Panc1 (cell line): ENCODE data around the gene GBA2. TPM values are rescaled to one million over a fixed set of nuclear protein-coding genes. Genes with fewer than 3 reads are reported as not detected.

Experiments used
- ATAC-seq: fragments of 200-7000 bp; cut with Tn5 transposase; 2 replicates; pipeline ENCODE4 v1.9.1; 2020; ENCODE audit warnings: mild to moderate bottlenecking, moderate library complexity
- BruUV-seq: library from RNA; stranded (reverse); fragments of 400-500 nt; replicated peaks from 2 replicates; lab custom pipeline; 2021; lab: Mats Ljungman, UMichigan
- CTCF ChIA-PET: fragments of 300-600 bp; sonication (Branson Sonifier 250); formaldehyde crosslinking; loops from one replicate; lab custom pipeline; 2022; ENCODE audit warnings: antibody characterized with exemption; lab: Charles Lee
- POLR2A ChIA-PET: fragments of 300-600 bp; sonication (Branson Sonifier 250); formaldehyde crosslinking; loops from one replicate; lab custom pipeline; 2022; ENCODE audit warnings: antibody characterized with exemption; lab: Charles Lee
- DNase-seq: peaks from one replicate; pipeline ENCODE4 v3.0.0-alpha.2; 2010; ENCODE audit warnings: low read depth, low spot score
- H3K27ac ChIP-seq: 2 replicates; pipeline ENCODE4 v1.5.1; 2011; ENCODE audit warnings: mild to moderate bottlenecking, low read length, inconsistent platforms
- H3K27me3 ChIP-seq: fragments of 200-500 bp; sonication (Bioruptor generic); 2 replicates; pipeline ENCODE4 v1.6.0; 2014; ENCODE audit warnings: low read length, inconsistent platforms; ENCODE audit not compliant: control insufficient read depth, insufficient read depth
- H3K36me3 ChIP-seq: fragments of 200-500 bp; sonication (Bioruptor generic); 2 replicates; pipeline ENCODE4 v1.5.1; 2014; ENCODE audit warnings: inconsistent platforms, mild to moderate bottlenecking, low read length, moderate library complexity; ENCODE audit not compliant: control insufficient read depth, insufficient read depth
- H3K4me1 ChIP-seq: 2 replicates; pipeline ENCODE4 v1.5.1; 2011; ENCODE audit warnings: inconsistent platforms, mild to moderate bottlenecking, low read length, moderate library complexity; ENCODE audit not compliant: control insufficient read depth, insufficient read depth
- H3K4me3 ChIP-seq, 2 experiments: 2 replicates each; pipeline ENCODE4 v1.5.1; 2011 to 2012; ENCODE audit warnings: low read depth in 2 of 2, low read length in 2 of 2, mild to moderate bottlenecking in 2 of 2, inconsistent platforms in 1 of 2, moderate library complexity in 1 of 2
- H3K9me3 ChIP-seq: fragments of 200-500 bp; sonication (Bioruptor generic); 2 replicates; pipeline ENCODE4 v1.5.1; 2014; ENCODE audit warnings: low read depth, mild to moderate bottlenecking, inconsistent platforms, low read length, moderate library complexity; ENCODE audit not compliant: control insufficient read depth, insufficient read depth
- CTCF ChIP-seq: fragments of 450-650 bp; IDR thresholded peaks from 2 replicates; pipeline ENCODE4 v1.5.1; 2017; ENCODE audit warnings: mild to moderate bottlenecking
- POLR2AphosphoS5 ChIP-seq: IDR thresholded peaks from 2 replicates; pipeline ENCODE4 v1.6.1; 2012; ENCODE audit warnings: mild to moderate bottlenecking, low read depth, low read length, moderate library complexity
- SIN3A ChIP-seq: IDR thresholded peaks from 2 replicates; pipeline ENCODE4 v1.6.1; 2012; ENCODE audit warnings: low read depth, mild to moderate bottlenecking, low read length, moderate library complexity, borderline replicate concordance; ENCODE audit not compliant: insufficient read depth
- TCF7L2 ChIP-seq: IDR thresholded peaks from 2 replicates; pipeline ENCODE4 v1.6.1; 2011; ENCODE audit warnings: mild to moderate bottlenecking, low read depth, low read length, inconsistent platforms
- in situ Hi-C: cut with HindIII; loops from 2 replicates; pipeline ENCODE4 v1.10.0; 2016; ENCODE audit warnings: low sequenced_read_pairs, low pct_unique_long_range_greater_than_20kb
- intact Hi-C: fragments of 100-400 bp; cut with micrococcal nuclease; formaldehyde crosslinking; loops from one replicate; pipeline ENCODE4 v1.10.0; 2022; ENCODE audit not compliant: unreplicated experiment
- total RNA-seq: library from RNA; stranded (reverse); gene quantifications from one replicate; pipeline ENCODE4 v1.2.1, GENCODE V29; 2021; ENCODE audit not compliant: unreplicated experiment
- TF ChIP-seq, protein P1 (sequence below), 2 experiments: IDR thresholded peaks; 2 replicates each; pipeline ENCODE4 v1.6.1; 2011 to 2012; ENCODE audit warnings: low read depth in 2 of 2, control low read depth in 1 of 2, low read length in 1 of 2, mild to moderate bottlenecking in 1 of 2, moderate library complexity in 1 of 2; ENCODE audit not compliant: insufficient read depth in 1 of 2

The GBA2 gene
- total RNA-seq, 1 experiment from 2014 or later, result 109 TPM

DNA sequence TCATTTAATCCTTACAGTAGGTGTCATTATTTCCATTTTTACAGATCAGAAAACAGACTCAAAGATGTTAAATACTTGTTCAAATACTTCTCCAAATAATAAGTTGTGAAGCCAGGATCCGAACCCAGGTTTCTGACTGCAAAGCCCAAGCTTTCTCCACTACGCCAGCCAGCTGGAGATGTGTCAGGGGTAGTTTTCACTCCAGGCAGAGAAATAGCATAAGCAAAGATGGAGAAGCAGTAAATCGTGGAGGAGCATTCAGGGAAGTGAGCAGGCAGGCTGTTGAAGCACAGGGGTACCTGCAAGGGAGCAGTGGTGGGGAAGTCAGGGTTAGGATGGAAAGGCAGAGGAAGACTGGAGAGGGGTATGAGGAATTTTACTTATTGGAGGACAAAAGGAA lies 19.9 kb downstream of the GBA2 start:
- ATAC-seq (no peak), DNase-seq (no peak)
- Histone ChIP-seq H3K9me3 (no peaks in the 10 kb centered on the region), H3K27me3 (no peaks in the 10 kb centered on the region), H3K4me3 (no peak overlapping the region), H3K4me1 (peaks cover 38% of the 10 kb centered on the region), H3K36me3 (no peaks in the 10 kb centered on the region; the same call in 1 of the 2 replicates), H3K27ac (peak overlapping the region; percentile 9; the same call in 1 of the 2 replicates)
- in situ Hi-C loops (no loop called here), intact Hi-C loops (loop anchor here (5.0 kb wide), 1 partner anchor 67 kb away; no protein-coding TSS in a partner anchor)
- TF ChIP-seq, protein P1, sequence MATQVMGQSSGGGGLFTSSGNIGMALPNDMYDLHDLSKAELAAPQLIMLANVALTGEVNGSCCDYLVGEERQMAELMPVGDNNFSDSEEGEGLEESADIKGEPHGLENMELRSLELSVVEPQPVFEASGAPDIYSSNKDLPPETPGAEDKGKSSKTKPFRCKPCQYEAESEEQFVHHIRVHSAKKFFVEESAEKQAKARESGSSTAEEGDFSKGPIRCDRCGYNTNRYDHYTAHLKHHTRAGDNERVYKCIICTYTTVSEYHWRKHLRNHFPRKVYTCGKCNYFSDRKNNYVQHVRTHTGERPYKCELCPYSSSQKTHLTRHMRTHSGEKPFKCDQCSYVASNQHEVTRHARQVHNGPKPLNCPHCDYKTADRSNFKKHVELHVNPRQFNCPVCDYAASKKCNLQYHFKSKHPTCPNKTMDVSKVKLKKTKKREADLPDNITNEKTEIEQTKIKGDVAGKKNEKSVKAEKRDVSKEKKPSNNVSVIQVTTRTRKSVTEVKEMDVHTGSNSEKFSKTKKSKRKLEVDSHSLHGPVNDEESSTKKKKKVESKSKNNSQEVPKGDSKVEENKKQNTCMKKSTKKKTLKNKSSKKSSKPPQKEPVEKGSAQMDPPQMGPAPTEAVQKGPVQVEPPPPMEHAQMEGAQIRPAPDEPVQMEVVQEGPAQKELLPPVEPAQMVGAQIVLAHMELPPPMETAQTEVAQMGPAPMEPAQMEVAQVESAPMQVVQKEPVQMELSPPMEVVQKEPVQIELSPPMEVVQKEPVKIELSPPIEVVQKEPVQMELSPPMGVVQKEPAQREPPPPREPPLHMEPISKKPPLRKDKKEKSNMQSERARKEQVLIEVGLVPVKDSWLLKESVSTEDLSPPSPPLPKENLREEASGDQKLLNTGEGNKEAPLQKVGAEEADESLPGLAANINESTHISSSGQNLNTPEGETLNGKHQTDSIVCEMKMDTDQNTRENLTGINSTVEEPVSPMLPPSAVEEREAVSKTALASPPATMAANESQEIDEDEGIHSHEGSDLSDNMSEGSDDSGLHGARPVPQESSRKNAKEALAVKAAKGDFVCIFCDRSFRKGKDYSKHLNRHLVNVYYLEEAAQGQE (IDR thresholded peaks at IDR 0.05; ENCODE audit: insufficient read depth in 1 of 2, low read depth in 2 of 2, low read length in 1 of 2), result no peak
- no peak for TF ChIP-seq TCF7L2
- TF ChIP-seq CTCF, result no peak
- TF ChIP-seq SIN3A, result no peak
- TF ChIP-seq POLR2AphosphoS5, result no peak
- POLR2A ChIA-PET, result no interaction called here
- no TSS peak for BruUV-seq
- CTCF ChIA-PET, result interaction anchor here (3.0 kb wide), 1 partner anchor 38 kb away, joined by 6 read pairs; no protein-coding TSS in a partner anchor

- ChIA-PET POLR2A (interaction anchor here (0.6 kb wide), 1 partner anchor 137 kb away, joined by 3 read pairs; no protein-coding TSS in a partner anchor), CTCF (interaction anchor here (0.7 to 1.0 kb wide), 3 partner anchors 21 to 125 kb away, joined by 3 read pairs; partner anchors contain the start of genes GBA2 and RGP1)
- Histone ChIP-seq H3K27ac (0 out of 2 replicates have a peak overlapping the region, but pooled peaks have one; percentile 1), H3K4me3 (no peak overlapping the region), H3K4me1 (peaks cover 30% of the 10 kb centered on the region), H3K36me3 (peaks cover 2% of the 10 kb centered on the region), H3K9me3 (no peaks in the 10 kb centered on the region), H3K27me3 (no peaks in the 10 kb centered on the region)
- TF ChIP-seq SIN3A, result no peak
- TF ChIP-seq, protein P1 (IDR thresholded peaks at IDR 0.05; ENCODE audit: insufficient read depth in 1 of 2, low read depth in 2 of 2, low read length in 1 of 2), result no peak
- in situ Hi-C loops, result no loop called here
- ATAC-seq (no peak), DNase-seq (no peak)
- no TSS peak for BruUV-seq
- intact Hi-C loops, result loop anchor here (5.0 kb wide), 1 partner anchor 66 kb away; no protein-coding TSS in a partner anchor
Observed at GRCh38 chr9:35728041-35728971, 20.7 kb downstream of the GBA2 start.
